NT2/D1 (cell line): ENCODE measurements around the gene TTLL11.

Source experiments
- DNase-seq: peaks from one replicate; pipeline ENCODE4 v3.0.0-alpha.2; 2011; ENCODE audit warnings: low read depth, low spot score
- H3K27me3 ChIP-seq: 2 replicates; pipeline ENCODE4 v1.6.0; 2011; ENCODE audit warnings: mild to moderate bottlenecking; ENCODE audit not compliant: insufficient read length, insufficient read depth
- H3K36me3 ChIP-seq: 2 replicates; pipeline ENCODE4 v1.6.1; 2011; ENCODE audit warnings: mild to moderate bottlenecking, low read length, mixed read lengths; ENCODE audit not compliant: insufficient read depth, insufficient read length
- H3K4me1 ChIP-seq: 2 replicates; pipeline ENCODE4 v1.5.1; 2011; ENCODE audit not compliant: insufficient read depth, insufficient read length
- H3K4me3 ChIP-seq: 2 replicates; pipeline ENCODE4 v1.5.1; 2011; ENCODE audit warnings: low read depth; ENCODE audit not compliant: insufficient read length
- H3K9ac ChIP-seq: 2 replicates; pipeline ENCODE4 v1.6.0; 2011; ENCODE audit warnings: low read depth; ENCODE audit not compliant: insufficient read length
- H3K9me3 ChIP-seq: 2 replicates; pipeline ENCODE4 v1.5.1; 2011; ENCODE audit warnings: mild to moderate bottlenecking, low read length; ENCODE audit not compliant: insufficient read depth
- SUZ12 ChIP-seq: IDR thresholded peaks from 2 replicates; pipeline ENCODE4 v1.6.1; 2011; ENCODE audit not compliant: insufficient read length, insufficient read depth; ENCODE audit errors: extremely low read depth
- YY1 ChIP-seq: IDR thresholded peaks from 2 replicates; pipeline ENCODE4 v1.6.1; 2011; ENCODE audit not compliant: insufficient read length, insufficient read depth
- ZNF274 ChIP-seq: IDR thresholded peaks from 2 replicates; pipeline ENCODE4 v1.6.1; 2011; ENCODE audit warnings: mild to moderate bottlenecking, low read depth, low read length

TTLL11 gene

GRCh38 chr9:121776001-121776738 is 316.9 kb downstream of the TTLL11 start:
- peaks cover 74% of the 10 kb centered on the region for H3K36me3 ChIP-seq
- no peaks in the 10 kb centered on the region for H3K27me3 ChIP-seq
- H3K4me1 ChIP-seq, result peaks cover 9% of the 10 kb centered on the region
- no peak for DNase-seq
- H3K4me3 ChIP-seq, result no peak overlapping the region
- H3K9ac ChIP-seq, result no peak overlapping the region
- 0 out of 2 replicates have a peak, but pooled peaks cover 3% of the 10 kb centered on the region for H3K9me3 ChIP-seq
- TF ChIP-seq SUZ12 (no peak), ZNF274 (no peak), YY1 (no peak)

GRCh38 chr9:121774715-121775613 is 318.1 kb downstream of the TTLL11 start:
- Histone ChIP-seq H3K4me3 (no peak overlapping the region), H3K9ac (no peak overlapping the region), H3K4me1 (no peaks in the 10 kb centered on the region), H3K27me3 (no peaks in the 10 kb centered on the region), H3K9me3 (0 out of 2 replicates have a peak, but pooled peaks cover 3% of the 10 kb centered on the region), H3K36me3 (peaks cover 71% of the 10 kb centered on the region)
- no peak for TF ChIP-seq ZNF274
- TF ChIP-seq YY1, result no peak
- TF ChIP-seq SUZ12, result no peak
- no peak for DNase-seq

GRCh38 chr9:121773954-121774714 is 319.0 kb downstream of the TTLL11 start:
- Histone ChIP-seq H3K9ac (no peak overlapping the region), H3K4me1 (no peaks in the 10 kb centered on the region), H3K9me3 (0 out of 2 replicates have a peak, but pooled peaks cover 3% of the 10 kb centered on the region), H3K27me3 (no peaks in the 10 kb centered on the region), H3K4me3 (no peak overlapping the region), H3K36me3 (peaks cover 75% of the 10 kb centered on the region)
- TF ChIP-seq YY1 (no peak), SUZ12 (no peak), ZNF274 (no peak)
- no peak for DNase-seq

DNA sequence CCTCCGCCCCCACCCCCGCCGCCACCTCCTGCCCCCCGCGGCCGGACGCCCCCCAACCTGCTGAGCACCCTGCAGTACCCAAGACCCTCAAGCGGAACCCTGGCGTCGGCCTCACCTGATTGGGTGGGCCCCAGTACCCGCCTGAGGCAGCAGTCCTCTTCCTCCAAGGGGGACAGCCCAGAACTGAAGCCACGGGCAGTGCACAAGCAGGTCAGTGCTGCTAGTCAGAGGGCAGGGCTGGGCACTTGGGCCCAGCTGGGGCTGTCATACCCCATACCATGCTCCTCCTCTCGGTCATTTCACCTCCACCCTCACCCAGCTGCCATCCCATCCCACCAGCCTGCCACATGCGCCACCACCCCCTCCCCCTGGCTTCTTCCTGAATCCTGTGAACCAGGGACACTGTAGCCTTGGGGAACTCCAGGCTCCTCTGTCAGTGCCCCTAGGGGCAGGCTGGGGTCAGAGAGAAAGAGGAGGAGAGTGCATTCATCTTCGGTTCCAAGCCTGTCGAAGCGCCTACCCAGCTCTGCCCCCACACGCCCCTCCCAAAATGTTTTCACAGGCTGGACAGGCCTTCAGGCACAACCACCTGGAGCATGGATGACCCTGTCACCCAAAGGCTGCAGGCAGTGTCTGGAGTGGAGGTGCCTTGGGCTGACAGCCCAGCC is 319.7 kb downstream of the TTLL11 start:
- H3K4me1 ChIP-seq, result no peaks in the 10 kb centered on the region
- peaks cover 82% of the 10 kb centered on the region for H3K36me3 ChIP-seq
- no peaks in the 10 kb centered on the region for H3K27me3 ChIP-seq
- no peak for TF ChIP-seq SUZ12
- H3K9ac ChIP-seq, result no peak overlapping the region
- H3K9me3 ChIP-seq, result 0 out of 2 replicates have a peak, but pooled peaks cover 3% of the 10 kb centered on the region
- no peak for DNase-seq
- H3K4me3 ChIP-seq, result no peak overlapping the region

- Histone ChIP-seq H3K9me3 (no peaks in the 10 kb centered on the region), H3K9ac (no peak overlapping the region), H3K4me1 (no peaks in the 10 kb centered on the region), H3K27me3 (no peaks in the 10 kb centered on the region), H3K36me3 (peaks cover 89% of the 10 kb centered on the region), H3K4me3 (no peak overlapping the region)
- DNase-seq, result no peak
- no peak for TF ChIP-seq YY1
- TF ChIP-seq SUZ12, result no peak
- TF ChIP-seq ZNF274, result no peak
Measured at GRCh38 chr9:121772600-121773285, 320.4 kb downstream of the TTLL11 start.
